HuH-7.5 (cell line): ENCODE results near the gene MAL.

Source experiments
- DNase-seq: peaks from one replicate; pipeline ENCODE4 v3.0.0; 2011; ENCODE audit warnings: low spot score

MAL gene

DNA sequence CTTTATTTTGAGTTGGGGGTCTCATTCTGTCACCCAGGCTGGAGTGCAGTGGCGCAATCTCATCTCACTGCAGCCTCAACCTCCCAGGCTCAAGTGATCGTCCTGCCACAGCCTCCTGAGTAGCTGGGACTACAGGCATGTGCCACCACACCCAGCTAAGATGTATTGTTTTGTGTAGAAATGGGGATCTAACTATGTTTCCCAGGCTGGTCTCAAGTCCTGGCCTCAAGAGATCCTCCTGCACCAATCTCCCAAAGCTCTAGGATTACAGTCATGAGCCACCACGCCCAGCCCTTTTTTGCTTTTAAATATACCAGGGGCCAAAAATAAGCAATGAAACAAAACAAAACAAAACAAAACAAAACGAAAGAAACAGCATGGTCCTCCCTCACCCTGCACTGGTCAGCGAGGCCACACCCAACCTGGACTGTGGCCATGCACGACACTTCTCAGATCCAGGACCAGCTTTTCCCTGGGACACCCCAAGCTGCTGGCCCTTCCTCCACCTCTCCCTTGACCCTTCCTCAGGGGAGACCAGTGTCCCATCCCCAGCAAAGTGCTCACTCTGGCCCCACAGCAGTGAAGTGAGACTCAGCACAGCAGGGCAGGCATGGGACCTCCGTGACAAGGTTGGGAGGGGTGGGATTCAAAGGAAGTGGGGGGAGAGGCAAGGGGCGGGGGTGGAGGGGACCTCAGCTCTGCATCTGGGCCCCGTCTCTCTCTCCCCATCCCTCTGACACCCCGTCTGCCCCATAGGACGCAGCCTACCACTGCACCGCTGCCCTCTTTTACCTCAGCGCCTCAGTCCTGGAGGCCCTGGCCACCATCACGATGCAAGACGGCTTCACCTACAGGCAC, 23.5 kb downstream of the MAL start:
- DNase-seq: no peak

DNA sequence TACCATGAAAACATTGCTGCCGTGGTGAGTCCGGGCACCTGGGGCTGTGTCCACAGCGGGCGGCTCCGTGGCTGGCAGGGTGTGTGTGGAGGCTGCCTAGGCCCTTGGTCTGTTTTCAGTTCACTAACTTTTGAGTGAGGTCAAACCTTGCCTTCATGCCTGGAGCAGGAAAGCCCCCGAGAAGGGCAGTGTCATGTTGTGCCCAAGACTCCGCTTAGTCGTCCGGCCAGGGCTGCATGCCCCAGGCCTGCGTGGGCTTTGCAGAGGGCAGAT, 24.1 kb downstream of the MAL start:
- no peak for DNase-seq

- DNase-seq: no peak
Measured at GRCh38 chr2:95049961-95050360, 24.5 kb downstream of the MAL start.

GRCh38 chr2:95050385-95051300, 25.1 kb downstream of the MAL start:
- DNase-seq: no peak

DNA sequence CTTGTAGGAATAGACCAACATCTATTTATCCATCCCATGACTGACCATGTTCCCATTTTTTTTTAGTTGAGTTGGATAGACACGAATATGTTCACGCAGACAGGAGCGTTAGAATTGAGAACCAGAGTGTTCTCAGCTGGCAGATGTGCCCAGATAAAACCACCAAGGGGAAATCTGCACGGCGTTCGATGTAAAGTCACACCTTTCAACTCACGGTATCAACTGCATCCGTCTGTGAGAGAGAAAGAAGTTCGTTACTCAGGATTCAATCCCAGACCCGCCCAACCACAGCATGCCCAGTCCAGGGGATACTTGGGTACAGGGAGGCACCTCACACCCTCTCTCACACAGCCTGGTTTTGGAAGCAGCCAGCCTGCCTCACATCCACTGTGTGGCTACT, 26.1 kb downstream of the MAL start:
- no peak for DNase-seq

GRCh38 chr2:95052307-95052706, 26.8 kb downstream of the MAL start:
- no peak for DNase-seq

DNA sequence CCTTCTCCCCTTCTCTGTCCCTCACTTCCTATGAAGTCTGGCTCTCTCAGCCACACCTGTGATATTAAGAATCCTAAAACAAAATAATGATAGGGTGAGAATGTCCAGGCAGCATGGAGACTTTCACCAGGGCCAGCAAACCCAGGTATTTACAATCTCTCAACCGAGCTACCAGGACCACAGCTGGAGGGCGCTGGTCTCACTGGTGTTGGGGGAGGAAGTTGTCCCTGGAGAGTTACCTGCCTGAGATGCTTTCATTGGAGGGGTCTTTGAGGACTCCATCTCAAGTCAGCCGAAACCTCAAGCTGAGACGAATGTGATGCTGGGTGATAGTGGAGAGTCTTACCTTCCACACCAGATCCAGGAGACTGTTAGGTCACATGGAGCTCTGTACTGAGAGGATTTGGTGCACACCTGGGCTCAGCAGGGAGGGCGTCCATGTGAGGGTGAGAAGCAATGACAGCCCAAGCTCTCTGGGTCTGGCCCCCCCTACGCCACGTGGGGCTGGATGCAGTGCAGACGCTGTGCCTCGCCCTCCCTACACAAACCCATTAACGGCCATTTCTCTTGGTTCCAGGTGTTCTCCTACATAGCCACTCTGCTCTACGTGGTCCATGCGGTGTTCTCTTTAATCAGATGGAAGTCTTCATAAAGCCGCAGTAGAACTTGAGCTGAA, 27.4 kb downstream of the MAL start:
- DNase-seq: no peak

- no peak for DNase-seq
Measured at GRCh38 chr2:95053543-95053942, 28.0 kb downstream of the MAL start.

DNA sequence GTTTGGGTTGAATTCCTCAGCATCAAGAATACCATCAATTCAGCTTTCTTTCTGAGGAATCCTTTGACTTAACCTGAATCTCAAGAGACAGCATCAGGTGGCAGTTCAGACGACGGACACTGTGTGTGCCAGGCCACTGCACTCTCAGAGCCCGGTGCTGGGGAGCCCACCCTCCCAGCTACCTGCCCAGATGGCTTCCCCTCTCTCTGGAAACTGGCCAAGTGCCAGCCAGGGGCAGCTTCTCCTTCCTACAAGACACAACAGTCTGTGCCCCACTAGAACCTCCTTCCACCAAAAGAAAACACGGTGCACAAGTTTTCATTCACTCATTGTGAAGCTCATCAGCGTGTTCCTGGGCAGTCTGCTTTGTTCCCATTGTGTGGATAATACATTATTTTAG, 28.5 kb downstream of the MAL start:
- no peak for DNase-seq

DNA sequence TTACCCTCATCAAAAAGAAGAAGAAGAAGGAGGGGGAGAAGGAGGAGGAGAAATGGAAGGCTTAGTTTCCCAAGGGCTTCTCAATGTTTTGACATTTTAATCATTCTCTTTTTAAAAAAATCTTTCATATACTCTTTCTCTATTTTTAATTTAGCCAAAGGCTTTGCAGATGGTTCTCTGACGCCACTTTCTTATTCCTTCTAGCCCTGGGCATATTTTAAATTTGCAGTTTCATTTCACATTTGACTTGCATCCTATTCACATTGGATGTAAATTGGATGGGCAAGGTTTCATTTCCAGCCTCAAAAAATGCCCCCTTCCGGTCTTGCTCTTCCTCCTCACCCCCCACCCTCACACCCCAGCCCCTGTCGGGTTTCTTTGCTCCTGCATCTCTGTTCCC, 29.8 kb downstream of the MAL start:
- DNase-seq: no peak

GRCh38 chr2:95056044-95056443, 30.5 kb downstream of the MAL start:
- DNase-seq: no peak

- DNase-seq: no peak
Measured at GRCh38 chr2:95056461-95057459, 31.3 kb downstream of the MAL start.

GRCh38 chr2:95057535-95058370, 32.2 kb downstream of the MAL start:
- no peak for DNase-seq

- no peak for DNase-seq
Measured at GRCh38 chr2:95058466-95058988, 33.0 kb downstream of the MAL start.

GRCh38 chr2:95058989-95059641, 33.6 kb downstream of the MAL start:
- no peak for DNase-seq

GRCh38 chr2:95059656-95060370, 34.3 kb downstream of the MAL start:
- no peak for DNase-seq

DNA sequence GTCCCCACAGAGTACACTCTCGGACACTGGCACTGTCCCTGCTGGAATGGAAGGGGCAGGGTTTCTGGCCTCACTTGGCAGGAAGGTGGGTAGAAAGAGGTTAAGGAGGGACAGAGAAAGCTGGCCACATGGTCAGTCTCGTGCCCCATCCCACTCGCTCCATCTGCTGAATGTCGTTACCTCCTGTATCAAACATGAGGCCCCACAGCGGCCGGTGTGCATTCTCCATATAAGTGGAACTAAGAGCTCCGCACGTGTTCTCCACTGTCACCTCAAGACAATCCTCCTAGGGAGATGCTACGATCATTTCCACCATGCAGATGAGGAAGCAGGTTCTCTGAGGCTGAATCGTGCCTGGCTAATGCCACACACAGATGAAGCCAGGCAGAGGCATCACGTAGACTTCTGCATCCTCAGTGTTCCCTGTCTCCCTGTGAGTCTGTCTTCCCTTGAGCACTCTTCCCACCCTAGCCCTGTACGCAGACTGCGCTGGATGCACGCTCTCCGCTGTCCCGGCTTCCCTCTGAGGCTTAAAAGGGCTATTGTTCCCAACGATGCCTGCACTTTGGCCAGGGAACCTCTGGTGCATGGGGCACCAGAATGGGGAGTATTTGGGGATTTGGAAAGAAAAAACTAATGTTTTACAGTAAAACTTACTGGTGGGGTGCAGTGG, 35.1 kb downstream of the MAL start:
- DNase-seq: no peak

- DNase-seq: no peak
Measured at GRCh38 chr2:95061119-95061512, 35.6 kb downstream of the MAL start.
